SU-DHL-6 (cell line): ENCODE results near the gene COL5A1.

ENCODE experiments used
- H2AFZ ChIP-seq: fragments of 200-600 bp; sonication (generic); 2 replicates; pipeline ENCODE4 v1.6.1; 2014; ENCODE audit warnings: low read depth, mild to moderate bottlenecking, moderate library complexity, mixed read lengths, antibody characterized with exemption, low read length; ENCODE audit not compliant: severe bottlenecking
- H3F3A ChIP-seq: fragments of 200-600 bp; shearing (Covaris generic); 2 replicates; pipeline ENCODE4 v1.6.0; 2016; ENCODE audit warnings: antibody characterized with exemption, mild to moderate bottlenecking; ENCODE audit not compliant: insufficient read depth
- H3K27ac ChIP-seq: fragments of 200-600 bp; sonication (generic); 2 replicates; pipeline ENCODE4 v1.5.1; 2016; ENCODE audit warnings: low read depth, mild to moderate bottlenecking, low read length, moderate library complexity, mixed read lengths
- H3K27me3 ChIP-seq: fragments of 200-600 bp; sonication (generic), shearing (Covaris generic); 2 replicates; pipeline ENCODE4 v1.6.0; 2014; ENCODE audit warnings: mild to moderate bottlenecking, low read length
- H3K36me3 ChIP-seq: fragments of 200-600 bp; sonication (generic); 2 replicates; pipeline ENCODE4 v1.6.1; 2014; ENCODE audit warnings: mild to moderate bottlenecking, low read length, mixed read lengths
- H3K4me2 ChIP-seq: fragments of 300-600, 200-600 bp; shearing (Covaris generic), sonication (generic); 2 replicates; pipeline ENCODE4 v1.6.0; 2014; ENCODE audit warnings: low read length, low read depth, mild to moderate bottlenecking; ENCODE audit not compliant: poor library complexity, severe bottlenecking
- H3K4me3 ChIP-seq: fragments of 200-600 bp; sonication (generic); 2 replicates; pipeline ENCODE4 v1.5.1; 2014; ENCODE audit warnings: antibody characterized with exemption, low read length, mild to moderate bottlenecking, mixed read lengths; ENCODE audit not compliant: insufficient read depth, poor library complexity, severe bottlenecking
- H3K79me2 ChIP-seq: fragments of 200-600 bp; sonication (generic); 2 replicates; pipeline ENCODE4 v1.6.1; 2014; ENCODE audit warnings: mild to moderate bottlenecking, low read length, moderate library complexity; ENCODE audit not compliant: insufficient read depth
- H3K9ac ChIP-seq: fragments of 200-600 bp; sonication (generic); 2 replicates; pipeline ENCODE4 v1.7.0; 2014; ENCODE audit warnings: mild to moderate bottlenecking, low read length
- H3K9me2 ChIP-seq: fragments of 200-600 bp; sonication (generic); replicated peaks from 2 replicates; pipeline ENCODE4 v1.6.1; 2014; ENCODE audit warnings: low read length; ENCODE audit not compliant: insufficient read depth
- H3K9me3 ChIP-seq: fragments of 200-600 bp; sonication (generic); 2 replicates; pipeline ENCODE4 v1.6.1; 2014; ENCODE audit warnings: low read length, mixed read lengths; ENCODE audit not compliant: insufficient read depth
- H4K20me1 ChIP-seq: fragments of 200-600 bp; sonication (generic); 2 replicates; pipeline ENCODE4 v1.6.1; 2014; ENCODE audit warnings: low read depth, mild to moderate bottlenecking, antibody characterized with exemption, low read length, moderate library complexity, mixed read lengths
- CTCF ChIP-seq: fragments of 200-600 bp; sonication (generic); IDR thresholded peaks from one replicate; pipeline ENCODE4 v1.5.1; 2017; ENCODE audit warnings: antibody characterized with exemption, mild to moderate bottlenecking, low read length, moderate library complexity; ENCODE audit not compliant: insufficient read depth, poor library complexity, severe bottlenecking
- EZH2phosphoT487 ChIP-seq: fragments of 200-600 bp; sonication (generic), shearing (Covaris generic); conservative IDR thresholded peaks from 2 replicates; pipeline ENCODE4 v1.6.1; 2018; ENCODE audit warnings: mild to moderate bottlenecking, antibody characterized with exemption, low read length, moderate library complexity, mixed read lengths

COL5A1 gene

GRCh38 chr9:134631881-134632280 lies 9.7 kb upstream of the COL5A1 start:
- Histone ChIP-seq H3K9me3 (no peaks in the 10 kb centered on the region), H3K27me3 (no peaks in the 10 kb centered on the region)
- TF ChIP-seq CTCF = no peak
- no peak for TF ChIP-seq EZH2phosphoT487

GRCh38 chr9:134632329-134632728 lies 9.3 kb upstream of the COL5A1 start:
- no peaks in the 10 kb centered on the region for H4K20me1 ChIP-seq
- no peak for TF ChIP-seq CTCF
- no peak for TF ChIP-seq EZH2phosphoT487
- H2AFZ ChIP-seq = no peak overlapping the region
- H3K27me3 ChIP-seq = no peaks in the 10 kb centered on the region
- H3K9ac ChIP-seq = no peak overlapping the region
- H3K36me3 ChIP-seq = no peaks in the 10 kb centered on the region
- H3K9me2 ChIP-seq = no peaks in the 10 kb centered on the region
- no peaks in the 10 kb centered on the region for H3K9me3 ChIP-seq
- H3F3A ChIP-seq = no peaks in the 10 kb centered on the region
- no peaks in the 10 kb centered on the region for H3K79me2 ChIP-seq
- no peak overlapping the region for H3K4me3 ChIP-seq
- H3K4me2 ChIP-seq = no peak overlapping the region
- no peak overlapping the region for H3K27ac ChIP-seq

More at GRCh38 chr9:134631881-134632280, 9.7 kb upstream of the COL5A1 start:
- no peaks in the 10 kb centered on the region for H3K9me2 ChIP-seq
- H4K20me1 ChIP-seq = no peaks in the 10 kb centered on the region
- H3K4me3 ChIP-seq = no peak overlapping the region
- H3F3A ChIP-seq = no peaks in the 10 kb centered on the region
- no peak overlapping the region for H3K27ac ChIP-seq
- H3K79me2 ChIP-seq = no peaks in the 10 kb centered on the region
- H3K9ac ChIP-seq = no peak overlapping the region
- no peak overlapping the region for H2AFZ ChIP-seq
- H3K4me2 ChIP-seq = no peak overlapping the region
- H3K36me3 ChIP-seq = no peaks in the 10 kb centered on the region

GRCh38 chr9:134633362-134634142 lies 8.1 kb upstream of the COL5A1 start:
- Histone ChIP-seq H3K9ac (no peak overlapping the region), H2AFZ (no peak overlapping the region), H3K4me2 (no peak overlapping the region), H3F3A (no peaks in the 10 kb centered on the region), H3K9me3 (no peaks in the 10 kb centered on the region), H3K4me3 (no peak overlapping the region), H3K27ac (no peak overlapping the region), H3K79me2 (no peaks in the 10 kb centered on the region), H3K9me2 (no peaks in the 10 kb centered on the region), H3K27me3 (no peaks in the 10 kb centered on the region), H3K36me3 (no peaks in the 10 kb centered on the region), H4K20me1 (no peaks in the 10 kb centered on the region)
- no peak for TF ChIP-seq CTCF
- TF ChIP-seq EZH2phosphoT487 = no peak
